Peyer's patch (tissue), 4 donors: ENCODE measurements around the gene USP43.

Source experiments
- POLR2A ChIP-seq, 2 donors: fragments of 450-650 bp; IDR thresholded peaks; one replicate each; pipeline ENCODE4 v1.5.1; 2017; ENCODE audit warnings: antibody characterized with exemption in 2 of 2, mild to moderate bottlenecking in 2 of 2, moderate library complexity in 2 of 2
- TF ChIP-seq, protein P1 (sequence below), 6 experiments: fragments of 450-650 bp in 4 of 6; fragments of 200-600 bp in 2 of 6; sonication (generic) in 1 of 6; IDR thresholded peaks; one replicate each; pipeline ENCODE4 v1.5.1; 2017 to 2019; ENCODE audit warnings: antibody characterized with exemption in 6 of 6, mild to moderate bottlenecking in 3 of 6, moderate library complexity in 1 of 6

DNA sequence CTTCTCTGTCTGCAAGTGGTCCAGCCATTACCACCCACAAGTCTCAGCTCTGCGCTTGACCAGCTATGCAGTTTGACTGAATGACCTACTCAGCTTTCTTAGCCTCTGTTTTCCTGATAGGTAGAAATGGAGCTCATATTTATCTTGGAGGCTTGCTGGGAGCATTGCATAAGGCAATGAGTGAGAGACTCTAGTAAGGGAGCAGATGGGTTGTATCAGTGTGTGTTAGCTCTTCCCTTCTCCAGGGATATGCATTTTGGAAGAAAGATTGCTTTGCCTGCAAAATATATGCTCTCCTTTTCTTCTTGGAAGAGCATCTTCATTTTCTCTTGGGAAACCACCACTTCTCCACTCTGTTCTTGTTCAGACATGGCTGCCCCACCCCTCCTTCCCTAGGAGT is 120.0 kb downstream of the USP43 start:
- TF ChIP-seq POLR2A (IDR thresholded peaks at IDR 0.05): no peak
- TF ChIP-seq, protein P1, sequence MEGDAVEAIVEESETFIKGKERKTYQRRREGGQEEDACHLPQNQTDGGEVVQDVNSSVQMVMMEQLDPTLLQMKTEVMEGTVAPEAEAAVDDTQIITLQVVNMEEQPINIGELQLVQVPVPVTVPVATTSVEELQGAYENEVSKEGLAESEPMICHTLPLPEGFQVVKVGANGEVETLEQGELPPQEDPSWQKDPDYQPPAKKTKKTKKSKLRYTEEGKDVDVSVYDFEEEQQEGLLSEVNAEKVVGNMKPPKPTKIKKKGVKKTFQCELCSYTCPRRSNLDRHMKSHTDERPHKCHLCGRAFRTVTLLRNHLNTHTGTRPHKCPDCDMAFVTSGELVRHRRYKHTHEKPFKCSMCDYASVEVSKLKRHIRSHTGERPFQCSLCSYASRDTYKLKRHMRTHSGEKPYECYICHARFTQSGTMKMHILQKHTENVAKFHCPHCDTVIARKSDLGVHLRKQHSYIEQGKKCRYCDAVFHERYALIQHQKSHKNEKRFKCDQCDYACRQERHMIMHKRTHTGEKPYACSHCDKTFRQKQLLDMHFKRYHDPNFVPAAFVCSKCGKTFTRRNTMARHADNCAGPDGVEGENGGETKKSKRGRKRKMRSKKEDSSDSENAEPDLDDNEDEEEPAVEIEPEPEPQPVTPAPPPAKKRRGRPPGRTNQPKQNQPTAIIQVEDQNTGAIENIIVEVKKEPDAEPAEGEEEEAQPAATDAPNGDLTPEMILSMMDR (IDR thresholded peaks at IDR 0.05): no peak
